ENCODE measurements around the gene OGFOD3. TPM values are rescaled to one million over a fixed set of nuclear protein-coding genes. Genes with fewer than 3 reads are reported as not detected.

Gene OGFOD3
- 20.2 to 26.1 TPM (median 24.0 TPM) in 5 replicates for total RNA-seq (2022; extraction: Qiagen RNA extraction)

GRCh38 chr17:82418001-82418986 lies at the start of gene OGFOD3, which contains the start of gene HEXD:
TSS of gene OGFOD3 (minus strand) at chr17:82418586. CDS start at chr17:82418485, 101 bp downstream.
TSS of gene HEXD (plus strand) at chr17:82418347. CDS start at chr17:82419800, 1,453 bp downstream.

GRCh38 chr17:82458179-82458884 lies 39.9 kb upstream of the OGFOD3 start, which contains the start of gene NARF:
TSS of gene NARF (plus strand) at chr17:82458741. CDS start at chr17:82458804, 63 bp downstream.

GRCh38 chr17:82450357-82451106 lies 32.1 kb upstream of the OGFOD3 start, which contains the start of gene CYBC1:
TSS of gene CYBC1 (minus strand) at chr17:82450752. CDS start at chr17:82449254, 1,498 bp downstream.

GRCh38 chr17:82371333-82372248 lies 46.8 kb downstream of the OGFOD3 start, which contains the start of gene UTS2R:
TSS of gene UTS2R (plus strand) at chr17:82371765. CDS start at chr17:82374325, 2,560 bp downstream.

GRCh38 chr17:82358465-82359350 lies 59.7 kb downstream of the OGFOD3 start, which contains the start of gene TEX19:
TSS of gene TEX19 (plus strand) at chr17:82359247. CDS start at chr17:82362151, 2,904 bp downstream.

Other genes starting within 250 kb of the OGFOD3 start
- gene CCDC57, start 205.7 kb downstream of the OGFOD3 start, total RNA-seq (2022; extraction: Qiagen RNA extraction) = 15.5 to 29.5 TPM (median 28.3 TPM) in 5 replicates
- gene SLC16A3, start 189.5 kb downstream of the OGFOD3 start, total RNA-seq (2022; extraction: Qiagen RNA extraction) = 134 to 178 TPM (median 170 TPM) in 5 replicates
- gene CSNK1D, start 144.9 kb downstream of the OGFOD3 start, total RNA-seq (2022; extraction: Qiagen RNA extraction) = 205 to 236 TPM (median 234 TPM) in 5 replicates
- gene CD7, start 101.0 kb downstream of the OGFOD3 start, total RNA-seq (2022; extraction: Qiagen RNA extraction) = 0.16 to 0.24 TPM (median 0.19 TPM) in 4 of 5 replicates, not detected in the other
- 1.4 to 2.6 TPM (median 2.1 TPM) in 5 replicates for gene SECTM1, start 84.8 kb downstream of the OGFOD3 start, total RNA-seq (2022; extraction: Qiagen RNA extraction)
- 0.29 to 0.49 TPM (median 0.37 TPM) in 5 replicates for gene TEX19, start 59.3 kb downstream of the OGFOD3 start, total RNA-seq (2022; extraction: Qiagen RNA extraction)
- not detected in 5 replicates for gene UTS2R, start 46.8 kb downstream of the OGFOD3 start, total RNA-seq (2022; extraction: Qiagen RNA extraction)
- gene HEXD, start 239 bp downstream of the OGFOD3 start, total RNA-seq (2022; extraction: Qiagen RNA extraction) = 11.2 to 14.8 TPM (median 13.6 TPM) in 5 replicates
- gene CYBC1, start 32.2 kb upstream of the OGFOD3 start, total RNA-seq (2022; extraction: Qiagen RNA extraction) = 51.0 to 60.8 TPM (median 55.2 TPM) in 5 replicates
- 47.9 to 55.8 TPM (median 52.9 TPM) in 5 replicates for gene NARF, start 40.2 kb upstream of the OGFOD3 start, total RNA-seq (2022; extraction: Qiagen RNA extraction)
- gene FOXK2, start 101.1 kb upstream of the OGFOD3 start, total RNA-seq (2022; extraction: Qiagen RNA extraction) = 47.8 to 55.7 TPM (median 52.0 TPM) in 5 replicates
- 87.3 to 99.0 TPM (median 91.0 TPM) in 5 replicates for gene WDR45B, start 229.9 kb upstream of the OGFOD3 start, total RNA-seq (2022; extraction: Qiagen RNA extraction)